Measurements from ENCODE around the gene CRYZ. TPM values are rescaled to one million over a fixed set of nuclear protein-coding genes. Genes with fewer than 3 reads are reported as not detected.

Gene CRYZ
- total and polyA plus RNA-seq, 2 of the 8 experiments (the other 6 are each of a cell fraction or from before 2014, with no cell fraction given): 20.5 to 43.8 TPM

- TF ChIP-seq, protein P1, sequence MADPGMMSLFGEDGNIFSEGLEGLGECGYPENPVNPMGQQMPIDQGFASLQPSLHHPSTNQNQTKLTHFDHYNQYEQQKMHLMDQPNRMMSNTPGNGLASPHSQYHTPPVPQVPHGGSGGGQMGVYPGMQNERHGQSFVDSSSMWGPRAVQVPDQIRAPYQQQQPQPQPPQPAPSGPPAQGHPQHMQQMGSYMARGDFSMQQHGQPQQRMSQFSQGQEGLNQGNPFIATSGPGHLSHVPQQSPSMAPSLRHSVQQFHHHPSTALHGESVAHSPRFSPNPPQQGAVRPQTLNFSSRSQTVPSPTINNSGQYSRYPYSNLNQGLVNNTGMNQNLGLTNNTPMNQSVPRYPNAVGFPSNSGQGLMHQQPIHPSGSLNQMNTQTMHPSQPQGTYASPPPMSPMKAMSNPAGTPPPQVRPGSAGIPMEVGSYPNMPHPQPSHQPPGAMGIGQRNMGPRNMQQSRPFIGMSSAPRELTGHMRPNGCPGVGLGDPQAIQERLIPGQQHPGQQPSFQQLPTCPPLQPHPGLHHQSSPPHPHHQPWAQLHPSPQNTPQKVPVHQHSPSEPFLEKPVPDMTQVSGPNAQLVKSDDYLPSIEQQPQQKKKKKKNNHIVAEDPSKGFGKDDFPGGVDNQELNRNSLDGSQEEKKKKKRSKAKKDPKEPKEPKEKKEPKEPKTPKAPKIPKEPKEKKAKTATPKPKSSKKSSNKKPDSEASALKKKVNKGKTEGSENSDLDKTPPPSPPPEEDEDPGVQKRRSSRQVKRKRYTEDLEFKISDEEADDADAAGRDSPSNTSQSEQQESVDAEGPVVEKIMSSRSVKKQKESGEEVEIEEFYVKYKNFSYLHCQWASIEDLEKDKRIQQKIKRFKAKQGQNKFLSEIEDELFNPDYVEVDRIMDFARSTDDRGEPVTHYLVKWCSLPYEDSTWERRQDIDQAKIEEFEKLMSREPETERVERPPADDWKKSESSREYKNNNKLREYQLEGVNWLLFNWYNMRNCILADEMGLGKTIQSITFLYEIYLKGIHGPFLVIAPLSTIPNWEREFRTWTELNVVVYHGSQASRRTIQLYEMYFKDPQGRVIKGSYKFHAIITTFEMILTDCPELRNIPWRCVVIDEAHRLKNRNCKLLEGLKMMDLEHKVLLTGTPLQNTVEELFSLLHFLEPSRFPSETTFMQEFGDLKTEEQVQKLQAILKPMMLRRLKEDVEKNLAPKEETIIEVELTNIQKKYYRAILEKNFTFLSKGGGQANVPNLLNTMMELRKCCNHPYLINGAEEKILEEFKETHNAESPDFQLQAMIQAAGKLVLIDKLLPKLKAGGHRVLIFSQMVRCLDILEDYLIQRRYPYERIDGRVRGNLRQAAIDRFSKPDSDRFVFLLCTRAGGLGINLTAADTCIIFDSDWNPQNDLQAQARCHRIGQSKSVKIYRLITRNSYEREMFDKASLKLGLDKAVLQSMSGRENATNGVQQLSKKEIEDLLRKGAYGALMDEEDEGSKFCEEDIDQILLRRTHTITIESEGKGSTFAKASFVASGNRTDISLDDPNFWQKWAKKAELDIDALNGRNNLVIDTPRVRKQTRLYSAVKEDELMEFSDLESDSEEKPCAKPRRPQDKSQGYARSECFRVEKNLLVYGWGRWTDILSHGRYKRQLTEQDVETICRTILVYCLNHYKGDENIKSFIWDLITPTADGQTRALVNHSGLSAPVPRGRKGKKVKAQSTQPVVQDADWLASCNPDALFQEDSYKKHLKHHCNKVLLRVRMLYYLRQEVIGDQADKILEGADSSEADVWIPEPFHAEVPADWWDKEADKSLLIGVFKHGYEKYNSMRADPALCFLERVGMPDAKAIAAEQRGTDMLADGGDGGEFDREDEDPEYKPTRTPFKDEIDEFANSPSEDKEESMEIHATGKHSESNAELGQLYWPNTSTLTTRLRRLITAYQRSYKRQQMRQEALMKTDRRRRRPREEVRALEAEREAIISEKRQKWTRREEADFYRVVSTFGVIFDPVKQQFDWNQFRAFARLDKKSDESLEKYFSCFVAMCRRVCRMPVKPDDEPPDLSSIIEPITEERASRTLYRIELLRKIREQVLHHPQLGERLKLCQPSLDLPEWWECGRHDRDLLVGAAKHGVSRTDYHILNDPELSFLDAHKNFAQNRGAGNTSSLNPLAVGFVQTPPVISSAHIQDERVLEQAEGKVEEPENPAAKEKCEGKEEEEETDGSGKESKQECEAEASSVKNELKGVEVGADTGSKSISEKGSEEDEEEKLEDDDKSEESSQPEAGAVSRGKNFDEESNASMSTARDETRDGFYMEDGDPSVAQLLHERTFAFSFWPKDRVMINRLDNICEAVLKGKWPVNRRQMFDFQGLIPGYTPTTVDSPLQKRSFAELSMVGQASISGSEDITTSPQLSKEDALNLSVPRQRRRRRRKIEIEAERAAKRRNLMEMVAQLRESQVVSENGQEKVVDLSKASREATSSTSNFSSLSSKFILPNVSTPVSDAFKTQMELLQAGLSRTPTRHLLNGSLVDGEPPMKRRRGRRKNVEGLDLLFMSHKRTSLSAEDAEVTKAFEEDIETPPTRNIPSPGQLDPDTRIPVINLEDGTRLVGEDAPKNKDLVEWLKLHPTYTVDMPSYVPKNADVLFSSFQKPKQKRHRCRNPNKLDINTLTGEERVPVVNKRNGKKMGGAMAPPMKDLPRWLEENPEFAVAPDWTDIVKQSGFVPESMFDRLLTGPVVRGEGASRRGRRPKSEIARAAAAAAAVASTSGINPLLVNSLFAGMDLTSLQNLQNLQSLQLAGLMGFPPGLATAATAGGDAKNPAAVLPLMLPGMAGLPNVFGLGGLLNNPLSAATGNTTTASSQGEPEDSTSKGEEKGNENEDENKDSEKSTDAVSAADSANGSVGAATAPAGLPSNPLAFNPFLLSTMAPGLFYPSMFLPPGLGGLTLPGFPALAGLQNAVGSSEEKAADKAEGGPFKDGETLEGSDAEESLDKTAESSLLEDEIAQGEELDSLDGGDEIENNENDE (IDR thresholded peaks at IDR 0.05; ENCODE audit: insufficient replicate concordance, low read length): no peak
- TF ChIP-seq SUZ12 (IDR thresholded peaks at IDR 0.05; ENCODE audit: low read length): no peak
- no peak for TF ChIP-seq JUND (IDR thresholded peaks at IDR 0.05; ENCODE audit: low read length)
- no peak for TF ChIP-seq KDM5A (IDR thresholded peaks at IDR 0.05; ENCODE audit: low read length)
- no peak for TF ChIP-seq RAD21 (IDR thresholded peaks at IDR 0.05 in 1 of 2, conservative IDR thresholded peaks at IDR 0.05 in 1 of 2; ENCODE audit: low read depth in 2 of 2, low read length in 2 of 2)
- TF ChIP-seq EGR1 (IDR thresholded peaks at IDR 0.05; ENCODE audit: borderline replicate concordance, low read depth, low read length): no peak
- TF ChIP-seq MAFK (IDR thresholded peaks at IDR 0.05; ENCODE audit: low read depth, low read length): no peak
- TF ChIP-seq JUN (IDR thresholded peaks at IDR 0.05; ENCODE audit: low read depth, low read length): no peak
Observed at GRCh38 chr1:74717626-74718025, 15.2 kb downstream of the CRYZ start (continued).
